Spleen (tissue), 11 donors: ENCODE data around the gene SVIP. TPM values are rescaled to one million over a fixed set of nuclear protein-coding genes. Genes with fewer than 3 reads are reported as not detected.
A peak's percentile ranks its signal among the peaks of the same experiment; 100 is the strongest.

Experiments
- DNase-seq: peaks from one replicate; pipeline ENCODE4 v3.0.0-alpha.2; 2020
- H3K27ac ChIP-seq, 8 donors: fragments of 200-600 bp; sonication (generic) in 7 of 8; 1 replicate in 4 of 8; 2 replicates in 4 of 8; pipeline versions ENCODE4 v1.5.0 to v1.8.0; 2016 to 2021; ENCODE audit warnings: inconsistent platforms in 4 of 8, mild to moderate bottlenecking in 4 of 8, moderate library complexity in 1 of 8
- H3K27me3 ChIP-seq, 7 donors: fragments of 200-600 bp; sonication (generic) in 6 of 7; replicated peaks in 1 of 7; 1 replicate in 4 of 7; 2 replicates in 3 of 7; pipeline versions ENCODE4 v1.5.0 to v1.8.0; 2016 to 2021; ENCODE audit warnings: inconsistent platforms in 3 of 7, mild to moderate bottlenecking in 1 of 7
- H3K36me3 ChIP-seq, 6 donors: fragments of 200-600 bp; sonication (generic) in 5 of 6; 1 replicate in 4 of 6; 2 replicates in 2 of 6; pipeline versions ENCODE4 v1.5.0 to v1.8.0; 2016 to 2021; ENCODE audit warnings: inconsistent platforms in 2 of 6
- H3K4me1 ChIP-seq, 6 donors: fragments of 200-600 bp; sonication (generic) in 5 of 6; 1 replicate in 3 of 6; 2 replicates in 3 of 6; pipeline versions ENCODE4 v1.5.0 to v1.8.0; 2016 to 2021; ENCODE audit warnings: inconsistent platforms in 3 of 6
- H3K4me3 ChIP-seq, 8 donors: fragments of 200-600 bp; sonication (generic) in 7 of 8; 1 replicate in 4 of 8; 2 replicates in 4 of 8; pipeline versions ENCODE4 v1.5.0 to v1.8.0; 2016 to 2021; ENCODE audit warnings: inconsistent platforms in 4 of 8, mild to moderate bottlenecking in 4 of 8, moderate library complexity in 2 of 8
- H3K9me3 ChIP-seq, 8 donors: fragments of 200-600 bp; sonication (generic) in 7 of 8; 1 replicate in 4 of 8; 2 replicates in 4 of 8; pipeline versions ENCODE4 v1.5.0 to v1.8.0; 2016 to 2021; ENCODE audit warnings: inconsistent platforms in 4 of 8
- POLR2A ChIP-seq, 3 donors: fragments of 450-650 bp; IDR thresholded peaks; one replicate each; pipeline ENCODE4 v1.5.1; 2017; ENCODE audit warnings: antibody characterized with exemption in 3 of 3, mild to moderate bottlenecking in 1 of 3
- POLR2AphosphoS5 ChIP-seq, 3 donors: sonication (generic); formaldehyde crosslinking; IDR thresholded peaks; one replicate each; pipeline ENCODE4 v1.5.1; 2017; ENCODE audit warnings: antibody characterized with exemption in 3 of 3
- WGBS, 5 donors: extraction: QIAGEN DNeasy Blood & Tissue Kit in 3 of 5; methylation state at CpG; one replicate each; pipeline versions ENCODE4 v1.1.5 to v1.1.7; 2013 to 2018; 5-methylcytosine and 5-hydroxymethylcytosine counted together
- intact Hi-C: fragments of 100-400 bp; cut with DNase I; formaldehyde crosslinking; loops from one replicate; pipeline ENCODE4 v1.15.0; 2023; ENCODE audit warnings: low total_unique reads
- polyA plus RNA-seq, 3 donors: library from polyadenylated mRNA; stranded (reverse); fragments of 200-250 nt; gene quantifications; one replicate each; pipeline ENCODE4 v1.2.1, GENCODE V29; 2013
- total RNA-seq, 7 donors: library from RNA; depleted of rRNA in 3 of 7; stranded (reverse); fragments of >200 nt in 3 of 7; fragmentation: NEBNext Ultra II Directional in 4 of 7; extraction: Animal tissue kit (Norgen Biotek cat#: 25700) in 4 of 7; gene quantifications; one replicate each; pipeline versions ENCODE4 v1.1.0 to v1.2.1, GENCODE V29; 2016 to 2021
- TF ChIP-seq, protein P1 (sequence below), 11 experiments: fragments of 200-600 bp in 7 of 11; fragments of 450-650 bp in 4 of 11; sonication (generic) in 4 of 11; IDR thresholded peaks in 8 of 11; conservative IDR thresholded peaks in 3 of 11; 1 replicate in 7 of 11; 2 replicates in 4 of 11; pipeline versions ENCODE4 v1.4.0 to v1.8.0; 2016 to 2021; ENCODE audit warnings: antibody characterized with exemption in 11 of 11, inconsistent platforms in 4 of 11, mild to moderate bottlenecking in 1 of 11
- donor health status: healthy with polysubstance abuse.
- donor health status: DM: no; HTN: no; CAD: no; lungs with moderate emphysema.
- donor health status: DM: no; HTN: no; CAD: no.
- donor health status: Bipolar disorder and iron deficiency.
- donor health status: healthy.
- donor health status: DM: no; HTN: no; CAD: no.
- donor health status: DM: yes; HTN: yes; CAD: no.

Gene SVIP
- total and polyA plus RNA-seq, 10 donors = 11.2 to 30.0 (median 16.9) TPM

DNA sequence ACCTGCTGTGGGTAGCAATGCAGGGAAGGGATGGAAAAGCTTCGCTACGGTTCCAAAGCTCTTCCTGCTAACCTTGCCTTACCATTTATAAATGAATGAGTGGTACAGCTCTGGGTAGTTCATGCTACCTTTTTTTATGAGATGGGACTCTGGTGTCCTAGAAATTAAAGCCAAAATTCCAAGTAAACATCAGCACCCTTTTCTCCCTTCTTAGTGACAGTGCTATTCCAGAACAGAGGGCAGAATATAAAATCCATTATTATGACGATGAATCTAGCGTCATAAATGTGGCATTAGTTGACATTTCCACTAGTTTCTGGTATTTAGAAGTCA lies 447 bp upstream of the SVIP start:
- Histone ChIP-seq H3K27ac (peak overlapping the region in 6 of 8 donors; percentile 87 to 95 (median 92)), H3K36me3 (peaks cover 0 to 23% (median 7%) of the 10 kb centered on the region in 6 donors), H3K9me3 (no peaks in the 10 kb centered on the region), H3K4me1 (peaks cover 6 to 33% (median 22%) of the 10 kb centered on the region in 6 donors), H3K4me3 (peak overlapping the region in 7 of 8 donors; percentile 75 to 96 (median 89)), H3K27me3 (no peaks in the 10 kb centered on the region)
- intact Hi-C loops = no loop called here
- no peak for DNase-seq
- no peak for TF ChIP-seq POLR2A (IDR thresholded peaks at IDR 0.05)
- TF ChIP-seq, protein P1, sequence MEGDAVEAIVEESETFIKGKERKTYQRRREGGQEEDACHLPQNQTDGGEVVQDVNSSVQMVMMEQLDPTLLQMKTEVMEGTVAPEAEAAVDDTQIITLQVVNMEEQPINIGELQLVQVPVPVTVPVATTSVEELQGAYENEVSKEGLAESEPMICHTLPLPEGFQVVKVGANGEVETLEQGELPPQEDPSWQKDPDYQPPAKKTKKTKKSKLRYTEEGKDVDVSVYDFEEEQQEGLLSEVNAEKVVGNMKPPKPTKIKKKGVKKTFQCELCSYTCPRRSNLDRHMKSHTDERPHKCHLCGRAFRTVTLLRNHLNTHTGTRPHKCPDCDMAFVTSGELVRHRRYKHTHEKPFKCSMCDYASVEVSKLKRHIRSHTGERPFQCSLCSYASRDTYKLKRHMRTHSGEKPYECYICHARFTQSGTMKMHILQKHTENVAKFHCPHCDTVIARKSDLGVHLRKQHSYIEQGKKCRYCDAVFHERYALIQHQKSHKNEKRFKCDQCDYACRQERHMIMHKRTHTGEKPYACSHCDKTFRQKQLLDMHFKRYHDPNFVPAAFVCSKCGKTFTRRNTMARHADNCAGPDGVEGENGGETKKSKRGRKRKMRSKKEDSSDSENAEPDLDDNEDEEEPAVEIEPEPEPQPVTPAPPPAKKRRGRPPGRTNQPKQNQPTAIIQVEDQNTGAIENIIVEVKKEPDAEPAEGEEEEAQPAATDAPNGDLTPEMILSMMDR (IDR thresholded peaks at IDR 0.05 in 8 of 11, conservative IDR thresholded peaks at IDR 0.05 in 3 of 11) = no peak
- no peak for TF ChIP-seq POLR2AphosphoS5 (IDR thresholded peaks at IDR 0.05)
- WGBS, 5 donors = 14 to 18% (median 15%) methylated on average over 4 of the region's 4 CpGs

DNA sequence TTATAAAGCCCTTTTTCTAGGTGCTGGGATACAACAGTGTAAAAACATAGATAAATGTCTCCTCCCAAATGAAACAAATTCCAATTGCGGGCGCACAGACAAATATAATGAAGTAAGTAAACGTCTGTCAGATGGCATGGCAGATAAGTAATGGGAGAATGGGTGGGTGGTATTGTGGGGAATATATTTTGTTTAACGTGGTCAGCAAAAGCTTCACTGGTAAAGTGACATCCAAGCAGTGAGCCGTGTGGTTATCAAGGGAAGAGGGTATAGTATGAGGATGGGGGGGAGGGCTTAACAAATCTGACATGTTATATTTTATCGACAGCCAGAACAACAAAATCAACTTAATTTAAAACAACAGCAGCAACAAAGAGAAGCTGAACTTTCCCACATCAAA lies 1.2 kb downstream of the SVIP start:
- Histone ChIP-seq H3K36me3 (peaks cover 0 to 40% (median 14%) of the 10 kb centered on the region in 6 donors), H3K9me3 (no peaks in the 10 kb centered on the region), H3K27ac (no peak overlapping the region), H3K27me3 (no peaks in the 10 kb centered on the region), H3K4me3 (peak overlapping the region in 6 of 8 donors; percentile 75 to 96 (median 89)), H3K4me1 (peaks cover 6 to 33% (median 22%) of the 10 kb centered on the region in 6 donors)
- intact Hi-C loops = no loop called here
- DNase-seq = no peak
- TF ChIP-seq POLR2AphosphoS5 (IDR thresholded peaks at IDR 0.05) = no peak
- 53 to 63% (median 57%) methylated on average over 6 of the region's 6 CpGs for WGBS, 5 donors

DNA sequence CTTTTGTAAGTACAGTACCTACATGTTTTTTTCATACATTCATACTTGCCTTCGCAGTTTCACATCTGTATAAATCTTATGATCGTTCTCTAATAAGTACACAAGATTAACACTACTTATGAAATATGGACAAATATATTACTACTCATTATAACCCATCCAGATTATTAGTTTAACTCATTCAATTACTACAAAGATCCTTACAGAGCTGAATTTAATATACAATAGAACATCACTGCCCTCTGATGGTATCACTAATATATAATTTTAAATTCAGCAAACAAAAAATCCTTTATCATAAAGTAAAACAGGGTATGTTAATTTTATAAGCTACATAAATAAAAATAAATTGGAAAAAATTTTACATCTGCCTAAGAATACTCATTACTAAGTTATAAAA lies 7.4 kb downstream of the SVIP start:
- no peaks in the 10 kb centered on the region for H3K27me3 ChIP-seq
- no peaks in the 10 kb centered on the region for H3K9me3 ChIP-seq
- no peak for DNase-seq
- no peak for TF ChIP-seq POLR2A (IDR thresholded peaks at IDR 0.05)
- TF ChIP-seq POLR2AphosphoS5 (IDR thresholded peaks at IDR 0.05) = no peak
- TF ChIP-seq, protein P1 (IDR thresholded peaks at IDR 0.05 in 8 of 11, conservative IDR thresholded peaks at IDR 0.05 in 3 of 11) = no peak
- H3K27ac ChIP-seq = no peak overlapping the region
- H3K4me3 ChIP-seq = no peak overlapping the region
- peaks cover 0 to 4% (median 0%) of the 10 kb centered on the region in 6 donors for H3K4me1 ChIP-seq
- intact Hi-C loops = no loop called here
- peaks cover 0 to 100% (median 37%) of the 10 kb centered on the region in 6 donors for H3K36me3 ChIP-seq
- WGBS, 5 donors = 91 to 96% (median 94%) methylated on average over 2 of the region's 2 CpGs

DNA sequence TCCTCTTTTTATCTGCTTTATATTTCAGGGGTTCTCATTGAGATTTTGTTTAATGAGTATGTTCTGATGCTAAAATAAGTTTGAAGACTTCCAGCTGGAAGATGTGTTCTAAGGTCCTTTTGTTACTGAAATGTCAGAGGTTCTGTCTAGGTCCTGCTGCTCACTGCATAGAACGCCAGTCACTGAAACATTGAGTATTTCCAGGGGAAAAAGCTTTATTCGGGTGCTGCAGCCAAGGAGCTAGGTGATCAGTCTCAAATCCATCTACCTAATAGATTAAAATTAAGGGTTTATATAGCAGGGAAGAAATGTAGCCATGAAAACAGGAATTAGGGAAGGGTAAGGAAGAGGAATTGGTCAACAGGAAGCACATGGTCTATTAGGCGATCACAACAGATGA lies 19.7 kb downstream of the SVIP start:
- peaks cover 8 to 21% (median 17%) of the 10 kb centered on the region in 6 donors for H3K4me1 ChIP-seq
- H3K27me3 ChIP-seq = no peaks in the 10 kb centered on the region
- no peak overlapping the region for H3K27ac ChIP-seq
- peaks cover 0 to 9% (median 0%) of the 10 kb centered on the region in 8 donors for H3K9me3 ChIP-seq
- TF ChIP-seq POLR2A (IDR thresholded peaks at IDR 0.05) = no peak
- no peak for TF ChIP-seq POLR2AphosphoS5 (IDR thresholded peaks at IDR 0.05)
- TF ChIP-seq, protein P1 (IDR thresholded peaks at IDR 0.05 in 8 of 11, conservative IDR thresholded peaks at IDR 0.05 in 3 of 11) = no peak
- 64 to 94% (median 86%) methylated on average over 3 of the region's 3 CpGs for WGBS, 5 donors
- no peak overlapping the region for H3K4me3 ChIP-seq
- DNase-seq = no peak
- intact Hi-C loops = no loop called here
- no peaks in the 10 kb centered on the region for H3K36me3 ChIP-seq
